Neuron (in vitro differentiated cells): ENCODE results near the gene ZDHHC14.

ENCODE experiments used
- H2AFZ ChIP-seq: one replicate; pipeline ENCODE4 v1.6.1; 2013; ENCODE audit warnings: low read depth, mild to moderate bottlenecking, inconsistent platforms, low read length, moderate library complexity
- H3K27me3 ChIP-seq: one replicate; pipeline ENCODE4 v1.6.1; 2013; ENCODE audit warnings: low read length; ENCODE audit not compliant: insufficient read depth
- H3K36me3 ChIP-seq: one replicate; pipeline ENCODE4 v1.6.1; 2013; ENCODE audit warnings: low read length; ENCODE audit not compliant: insufficient read depth
- H3K4me1 ChIP-seq: one replicate; pipeline ENCODE4 v1.6.1; 2013; ENCODE audit warnings: low read length; ENCODE audit not compliant: insufficient read depth
- H3K4me3 ChIP-seq: 2 replicates; pipeline ENCODE4 v1.5.1; 2013; ENCODE audit warnings: mild to moderate bottlenecking, low read length, moderate library complexity
- H3K9me3 ChIP-seq: one replicate; pipeline ENCODE4 v1.6.1; 2013; ENCODE audit warnings: low read length

Gene ZDHHC14

GRCh38 chr6:157519255-157520116 lies 138.5 kb downstream of the ZDHHC14 start:
- Histone ChIP-seq H3K27me3 (no peaks in the 10 kb centered on the region), H3K4me1 (no peaks in the 10 kb centered on the region), H3K4me3 (no peak overlapping the region), H3K9me3 (no peaks in the 10 kb centered on the region), H3K36me3 (no peaks in the 10 kb centered on the region), H2AFZ (no peak overlapping the region)

- no peaks in the 10 kb centered on the region for H3K27me3 ChIP-seq
- no peaks in the 10 kb centered on the region for H3K9me3 ChIP-seq
- H3K36me3 ChIP-seq = no peaks in the 10 kb centered on the region
Observed at GRCh38 chr6:157520117-157520406, 139.1 kb downstream of the ZDHHC14 start.

GRCh38 chr6:157520596-157521361 lies 139.8 kb downstream of the ZDHHC14 start:
- Histone ChIP-seq H3K9me3 (no peaks in the 10 kb centered on the region), H2AFZ (no peak overlapping the region), H3K36me3 (no peaks in the 10 kb centered on the region), H3K4me3 (no peak overlapping the region), H3K4me1 (no peaks in the 10 kb centered on the region), H3K27me3 (no peaks in the 10 kb centered on the region)

More at GRCh38 chr6:157520117-157520406, 139.1 kb downstream of the ZDHHC14 start:
- no peaks in the 10 kb centered on the region for H3K4me1 ChIP-seq
- H3K4me3 ChIP-seq = no peak overlapping the region
- no peak overlapping the region for H2AFZ ChIP-seq

GRCh38 chr6:157521362-157522335 lies 140.7 kb downstream of the ZDHHC14 start:
- Histone ChIP-seq H3K4me1 (no peaks in the 10 kb centered on the region), H3K36me3 (no peaks in the 10 kb centered on the region), H3K4me3 (no peak overlapping the region), H2AFZ (no peak overlapping the region), H3K9me3 (no peaks in the 10 kb centered on the region), H3K27me3 (no peaks in the 10 kb centered on the region)

- no peaks in the 10 kb centered on the region for H3K27me3 ChIP-seq
- no peaks in the 10 kb centered on the region for H3K9me3 ChIP-seq
- no peak overlapping the region for H3K4me3 ChIP-seq
Observed at GRCh38 chr6:157522472-157522871, 141.5 kb downstream of the ZDHHC14 start.

GRCh38 chr6:157524735-157525134 lies 143.7 kb downstream of the ZDHHC14 start:
- no peaks in the 10 kb centered on the region for H3K27me3 ChIP-seq
- H3K9me3 ChIP-seq = no peaks in the 10 kb centered on the region

More at GRCh38 chr6:157522472-157522871, 141.5 kb downstream of the ZDHHC14 start:
- H3K36me3 ChIP-seq = no peaks in the 10 kb centered on the region
- H2AFZ ChIP-seq = no peak overlapping the region
- no peaks in the 10 kb centered on the region for H3K4me1 ChIP-seq

GRCh38 chr6:157525292-157525889 lies 144.4 kb downstream of the ZDHHC14 start:
- H3K4me3 ChIP-seq = no peak overlapping the region
- H3K36me3 ChIP-seq = no peaks in the 10 kb centered on the region
- H3K27me3 ChIP-seq = no peaks in the 10 kb centered on the region
- H3K4me1 ChIP-seq = peaks cover 5% of the 10 kb centered on the region
- H3K9me3 ChIP-seq = no peaks in the 10 kb centered on the region
- no peak overlapping the region for H2AFZ ChIP-seq

More at GRCh38 chr6:157524735-157525134, 143.7 kb downstream of the ZDHHC14 start:
- Histone ChIP-seq H3K4me1 (peaks cover 5% of the 10 kb centered on the region), H3K36me3 (no peaks in the 10 kb centered on the region), H2AFZ (no peak overlapping the region), H3K4me3 (no peak overlapping the region)

- Histone ChIP-seq H3K4me3 (no peak overlapping the region), H3K27me3 (no peaks in the 10 kb centered on the region), H2AFZ (no peak overlapping the region), H3K36me3 (no peaks in the 10 kb centered on the region), H3K9me3 (no peaks in the 10 kb centered on the region), H3K4me1 (peaks cover 5% of the 10 kb centered on the region)
Observed at GRCh38 chr6:157525918-157526425, 145.0 kb downstream of the ZDHHC14 start.

- peaks cover 6% of the 10 kb centered on the region for H3K4me1 ChIP-seq
Observed at GRCh38 chr6:157527471-157527907, 146.5 kb downstream of the ZDHHC14 start.

GRCh38 chr6:157528931-157529653 lies 148.1 kb downstream of the ZDHHC14 start:
- Histone ChIP-seq H3K4me1 (peaks cover 11% of the 10 kb centered on the region), H3K36me3 (no peaks in the 10 kb centered on the region), H3K27me3 (no peaks in the 10 kb centered on the region), H3K4me3 (no peak overlapping the region), H2AFZ (no peak overlapping the region), H3K9me3 (no peaks in the 10 kb centered on the region)

More at GRCh38 chr6:157527471-157527907, 146.5 kb downstream of the ZDHHC14 start:
- no peak overlapping the region for H2AFZ ChIP-seq
- H3K9me3 ChIP-seq = no peaks in the 10 kb centered on the region
- no peaks in the 10 kb centered on the region for H3K36me3 ChIP-seq
- H3K27me3 ChIP-seq = no peaks in the 10 kb centered on the region
- H3K4me3 ChIP-seq = no peak overlapping the region

- H3K9me3 ChIP-seq = no peaks in the 10 kb centered on the region
- H3K27me3 ChIP-seq = no peaks in the 10 kb centered on the region
- no peak overlapping the region for H3K4me3 ChIP-seq
- H3K4me1 ChIP-seq = peaks cover 11% of the 10 kb centered on the region
- no peaks in the 10 kb centered on the region for H3K36me3 ChIP-seq
- H2AFZ ChIP-seq = no peak overlapping the region
Observed at GRCh38 chr6:157529654-157530039, 148.7 kb downstream of the ZDHHC14 start.

- H3K4me1 ChIP-seq = peaks cover 12% of the 10 kb centered on the region
- no peak overlapping the region for H3K4me3 ChIP-seq
- H3K9me3 ChIP-seq = no peaks in the 10 kb centered on the region
- no peaks in the 10 kb centered on the region for H3K36me3 ChIP-seq
- no peaks in the 10 kb centered on the region for H3K27me3 ChIP-seq
- no peak overlapping the region for H2AFZ ChIP-seq
Observed at GRCh38 chr6:157530126-157530525, 149.1 kb downstream of the ZDHHC14 start.
